CD4-positive, alpha-beta T cell (primary cell): ENCODE measurements around the gene PSMB10. TPM values are rescaled to one million over a fixed set of nuclear protein-coding genes. Genes with fewer than 3 reads are reported as not detected.

Experiments
- ATAC-seq: fragments of 200-7000 bp; cut with Tn5 transposase; one replicate; pipeline ENCODE4 v1.10.0; 2022; ENCODE audit warnings: mild to moderate bottlenecking; ENCODE audit not compliant: poor library complexity
- CTCF ChIA-PET: fragments of 350-600 bp; sonication (Branson Sonifier 250); formaldehyde crosslinking; loops from one replicate; lab custom pipeline; 2021; ENCODE audit warnings: antibody characterized with exemption, inconsistent platforms; lab: Charles Lee
- POLR2A ChIA-PET: fragments of 350-600 bp; sonication (Branson Sonifier 250); formaldehyde crosslinking; loops from one replicate; lab custom pipeline; 2021; ENCODE audit warnings: antibody characterized with exemption, inconsistent platforms; lab: Charles Lee
- DNase-seq, 14 experiments: peaks; one replicate each; pipeline ENCODE4 v3.0.0-alpha.2; 2013 to 2020; ENCODE audit warnings: mixed read lengths in 2 of 14
- H3K27ac ChIP-seq, 2 donors: one replicate each; pipeline versions ENCODE4 v1.5.1 to v1.7.0; 2013; ENCODE audit warnings: low read length in 2 of 2, low read depth in 1 of 2, mild to moderate bottlenecking in 1 of 2
- H3K27me3 ChIP-seq, 2 experiments: 1 replicate in 1 of 2; 2 replicates in 1 of 2; pipeline versions ENCODE4 v1.6.1 to v1.7.0; 2013; ENCODE audit warnings: low read length in 2 of 2, control low read depth in 1 of 2, mild to moderate bottlenecking in 1 of 2, moderate library complexity in 1 of 2; ENCODE audit not compliant: insufficient read depth in 2 of 2, control insufficient read depth in 1 of 2
- H3K36me3 ChIP-seq: one replicate; pipeline ENCODE4 v1.6.1; 2013; ENCODE audit warnings: low read length, control low read depth; ENCODE audit not compliant: insufficient read depth
- H3K4me1 ChIP-seq: one replicate; pipeline ENCODE4 v1.6.1; 2013; ENCODE audit warnings: low read length, control low read depth; ENCODE audit not compliant: insufficient read depth
- H3K4me3 ChIP-seq: one replicate; pipeline ENCODE4 v1.5.1; 2013; ENCODE audit warnings: mild to moderate bottlenecking, low read length, moderate library complexity
- H3K9me3 ChIP-seq, 2 experiments: 1 replicate in 1 of 2; 2 replicates in 1 of 2; pipeline versions ENCODE4 v1.6.1 to v1.7.0; 2013; ENCODE audit warnings: low read length in 2 of 2, mild to moderate bottlenecking in 2 of 2, control low read depth in 1 of 2, moderate library complexity in 1 of 2; ENCODE audit not compliant: control insufficient read depth in 1 of 2, insufficient read depth in 1 of 2
- H3K27ac Mint-ChIP-seq: one replicate; pipeline ENCODE4 v1.8.0; 2020; ENCODE audit warnings: mixed read lengths
- H3K27me3 Mint-ChIP-seq: one replicate; pipeline ENCODE4 v1.8.0; 2021; ENCODE audit warnings: mixed read lengths
- H3K36me3 Mint-ChIP-seq: one replicate; pipeline ENCODE4 v1.8.0; 2021; ENCODE audit warnings: low read depth, mixed read lengths
- H3K4me1 Mint-ChIP-seq: one replicate; pipeline ENCODE4 v1.8.0; 2021; ENCODE audit warnings: low read depth, mixed read lengths
- H3K4me3 Mint-ChIP-seq: one replicate; pipeline ENCODE4 v1.8.0; 2020; ENCODE audit warnings: mild to moderate bottlenecking, mixed read lengths
- H3K9me3 Mint-ChIP-seq: one replicate; pipeline ENCODE4 v1.8.0; 2020; ENCODE audit warnings: mixed read lengths
- CTCF ChIP-seq: fragments of 200-600 bp; IDR thresholded peaks from one replicate; pipeline ENCODE4 v1.8.0; 2022; ENCODE audit warnings: antibody characterized with exemption, mild to moderate bottlenecking
- intact Hi-C, 2 experiments: fragments of 100-400 bp; cut with DNase I in 1 of 2; cut with micrococcal nuclease in 1 of 2; formaldehyde crosslinking; loops; one replicate each; pipeline versions ENCODE4 v1.15.1 to v1.9.0; 2023 to 2025; cut with DNase I, micrococcal nuclease
- total RNA-seq, 174 experiments: library from RNA in 2 of 174; stranded (reverse) in 2 of 174; gene quantifications; one replicate each; pipeline ENCODE4 v1.2.3 and lab custom pipeline; 2021 to 2026

PSMB10 gene
- total RNA-seq, 2 experiments from 2014 or later = 68.7 to 71.6 TPM

GRCh38 chr16:67935402-67936123 is 1.1 kb downstream of the PSMB10 start:
- ChIA-PET POLR2A (interaction anchor here (0.6 to 3.8 kb wide), 46 partner anchors 9 to 454 kb away, joined by 3 to 44 read pairs (median 5); partner anchors contain the start of genes ACD, ATP6V0D1, CENPT and CTCF), CTCF (interaction anchor here (1.0 to 2.7 kb wide), 4 partner anchors 52 to 119 kb away, joined by 3 to 10 read pairs (median 8); partner anchors contain the start of genes DDX28 and DUS2)
- ATAC-seq (peak; percentile 91), DNase-seq (peak; percentile 86 to 99 (median 94))
- peaks cover 53% of the 10 kb centered on the region for H3K36me3 Mint-ChIP-seq
- intact Hi-C loops = loop anchor here (1.0 to 5.0 kb wide), 9 partner anchors 33 to 149 kb away; partner anchors contain the start of genes PSKH1 (in 2 of the 2), SLC12A4 (in 2 of the 2), DDX28 (in 1 of the 2) and DUS2 (in 1 of the 2)
- Histone ChIP-seq H3K4me3 (peak overlapping the region; percentile 96), H3K27me3 (no peaks in the 10 kb centered on the region), H3K4me1 (peaks cover 48% of the 10 kb centered on the region), H3K9me3 (no peaks in the 10 kb centered on the region), H3K27ac (peak overlapping the region; percentile 84 to 89), H3K36me3 (peaks cover 34% of the 10 kb centered on the region)
- H3K4me3 Mint-ChIP-seq = peak overlapping the region; percentile 98
- peak overlapping the region; percentile 95 for H3K27ac Mint-ChIP-seq
- no peaks in the 10 kb centered on the region for H3K9me3 Mint-ChIP-seq
- no peaks in the 10 kb centered on the region for H3K27me3 Mint-ChIP-seq
- peaks cover 38% of the 10 kb centered on the region for H3K4me1 Mint-ChIP-seq
- no peak for TF ChIP-seq CTCF

- H3K36me3 ChIP-seq = peaks cover 39% of the 10 kb centered on the region
- H3K4me1 ChIP-seq = peaks cover 43% of the 10 kb centered on the region
- Mint-ChIP-seq H3K27me3 (no peaks in the 10 kb centered on the region), H3K9me3 (no peaks in the 10 kb centered on the region), H3K4me1 (peaks cover 33% of the 10 kb centered on the region), H3K36me3 (peaks cover 53% of the 10 kb centered on the region), H3K27ac (peak overlapping the region; percentile 95), H3K4me3 (peak overlapping the region; percentile 98)
- TF ChIP-seq CTCF = no peak
- CTCF ChIA-PET = interaction anchor here (1.0 to 2.7 kb wide), 4 partner anchors 51 to 118 kb away, joined by 3 to 10 read pairs (median 8); partner anchors contain the start of genes DDX28 and DUS2
- POLR2A ChIA-PET = interaction anchor here (0.6 to 3.8 kb wide), 42 partner anchors 9 to 454 kb away, joined by 3 to 44 read pairs (median 6); partner anchors contain the start of genes ACD, ATP6V0D1, CENPT and CTCF
- ATAC-seq (no peak), DNase-seq (no peak)
- H3K9me3 ChIP-seq = no peaks in the 10 kb centered on the region
- intact Hi-C loops = loop anchor here (2.0 to 5.0 kb wide), 4 partner anchors 42 to 150 kb away; partner anchors contain the start of genes PSKH1 (in 2 of the 2) and NFATC3 (in 1 of the 2)
- H3K27ac ChIP-seq = peak overlapping the region; percentile 74 to 84
- no peaks in the 10 kb centered on the region for H3K27me3 ChIP-seq
- H3K4me3 ChIP-seq = peak overlapping the region; percentile 96
Measured at GRCh38 chr16:67935101-67935401, 1.6 kb downstream of the PSMB10 start.

- POLR2A ChIA-PET = interaction anchor here (1.0 to 3.8 kb wide), 15 partner anchors 15 to 453 kb away, joined by 3 to 44 read pairs (median 10); partner anchors contain the start of genes ACD, ATP6V0D1, CENPT and DDX28
- peaks cover 37% of the 10 kb centered on the region for H3K4me1 ChIP-seq
- Mint-ChIP-seq H3K27me3 (no peaks in the 10 kb centered on the region), H3K4me3 (peak overlapping the region; percentile 98), H3K27ac (peak overlapping the region; percentile 95), H3K36me3 (peaks cover 58% of the 10 kb centered on the region), H3K4me1 (peaks cover 28% of the 10 kb centered on the region), H3K9me3 (no peaks in the 10 kb centered on the region)
- DNase-seq = peak in 1 of 14 experiments; percentile 43
- intact Hi-C loops = loop anchor here (2.0 to 5.0 kb wide), 4 partner anchors 42 to 150 kb away; partner anchors contain the start of genes PSKH1 (in 2 of the 2) and NFATC3 (in 1 of the 2)
- H3K36me3 ChIP-seq = peaks cover 43% of the 10 kb centered on the region
- no peaks in the 10 kb centered on the region for H3K27me3 ChIP-seq
- H3K4me3 ChIP-seq = no peak overlapping the region
- no peaks in the 10 kb centered on the region for H3K9me3 ChIP-seq
- no peak for TF ChIP-seq CTCF
- H3K27ac ChIP-seq = peak overlapping the region; percentile 74 to 84
- no peak for ATAC-seq
- CTCF ChIA-PET = interaction anchor here (2.7 kb wide), 1 partner anchor 51 kb away, joined by 10 read pairs; no protein-coding TSS in a partner anchor
Measured at GRCh38 chr16:67934306-67935100, 2.1 kb downstream of the PSMB10 start.
